Left forelimb (tissue), 1 donor: ENCODE data around the gene NOXO1.
"Not testable (repeated sequence)": the region's sequence is repeated elsewhere in the genome, so short reads cannot be mapped to it uniquely, and the experiment has no call there.

Experiments
- DNase-seq: peaks from one replicate; pipeline ENCODE4 v3.0.0-alpha.2; 2018; ENCODE audit warnings: low spot score

NOXO1 gene

GRCh38 chr16:1962161-1963153 lies 18.8 kb downstream of the NOXO1 start:
- DNase-seq: not testable (repeated sequence)

GRCh38 chr16:1961651-1962067 lies 19.6 kb downstream of the NOXO1 start:
- DNase-seq: no peak

GRCh38 chr16:1960665-1961630 lies 20.3 kb downstream of the NOXO1 start:
- no peak for DNase-seq

- DNase-seq: peak; percentile 93
Measured at GRCh38 chr16:1959269-1960039, 21.8 kb downstream of the NOXO1 start, which contains the start of gene NDUFB10. TSS of gene NDUFB10 (plus strand) at chr16:1959538. CDS start at chr16:1959625, 87 bp downstream.

- DNase-seq: no peak
Measured at GRCh38 chr16:1958715-1959268, 22.5 kb downstream of the NOXO1 start.

GRCh38 chr16:1958143-1958491 lies 23.2 kb downstream of the NOXO1 start:
- not testable (repeated sequence) for DNase-seq

GRCh38 chr16:1957434-1958142 lies 23.7 kb downstream of the NOXO1 start:
- not testable (repeated sequence) for DNase-seq

GRCh38 chr16:1953734-1954133 lies 27.5 kb downstream of the NOXO1 start:
- no peak for DNase-seq

GRCh38 chr16:1950559-1950958 lies 30.7 kb downstream of the NOXO1 start:
- no peak for DNase-seq

- DNase-seq: no peak
Measured at GRCh38 chr16:1950047-1950446, 31.2 kb downstream of the NOXO1 start.

- no peak for DNase-seq
Measured at GRCh38 chr16:1949507-1949906, 31.8 kb downstream of the NOXO1 start.

- no peak for DNase-seq
Measured at GRCh38 chr16:1947369-1947670, 33.9 kb downstream of the NOXO1 start.

GRCh38 chr16:1946495-1947368 lies 34.5 kb downstream of the NOXO1 start:
- no peak for DNase-seq

- DNase-seq: no peak
Measured at GRCh38 chr16:1945559-1946391, 35.5 kb downstream of the NOXO1 start.

- DNase-seq: no peak
Measured at GRCh38 chr16:1944612-1945199, 36.6 kb downstream of the NOXO1 start.

- peak; percentile 98 for DNase-seq
Measured at GRCh38 chr16:1942810-1943726, 38.2 kb downstream of the NOXO1 start, which contains the start of gene MSRB1. TSS of gene MSRB1 (minus strand) at chr16:1943199. CDS start at chr16:1943156, 43 bp downstream.
